Muscle of leg (tissue), 11 donors: Measurements from ENCODE around the gene ATF5. TPM values are rescaled to one million over a fixed set of nuclear protein-coding genes. Genes with fewer than 3 reads are reported as not detected.

Experiments
- DNase-seq: peaks from one replicate; pipeline ENCODE4 v3.0.0; 2013
- H3K27ac ChIP-seq: one replicate; pipeline ENCODE4 v1.5.1; 2013; ENCODE audit warnings: mild to moderate bottlenecking, low read length, control low read depth
- H3K27me3 ChIP-seq: one replicate; pipeline ENCODE4 v1.6.1; 2013; ENCODE audit warnings: low read length; ENCODE audit not compliant: control insufficient read depth, insufficient read depth
- H3K36me3 ChIP-seq: one replicate; pipeline ENCODE4 v1.6.1; 2013; ENCODE audit warnings: low read length; ENCODE audit not compliant: control insufficient read depth, insufficient read depth
- H3K4me1 ChIP-seq: one replicate; pipeline ENCODE4 v1.6.1; 2013; ENCODE audit warnings: low read length; ENCODE audit not compliant: control insufficient read depth, insufficient read depth
- H3K4me3 ChIP-seq: one replicate; pipeline ENCODE4 v1.5.1; 2013; ENCODE audit warnings: low read length, control low read depth
- H3K9me3 ChIP-seq: replicated peaks from 2 replicates; pipeline ENCODE4 v1.6.1; 2013; ENCODE audit warnings: low read depth, low read length; ENCODE audit not compliant: control insufficient read depth
- WGBS: methylation state at CpG from one replicate; pipeline ENCODE4 v1.1.5; 2013; ENCODE audit warnings: missing lambda C conversion rate; ENCODE audit not compliant: insufficient coverage; 5-methylcytosine and 5-hydroxymethylcytosine counted together
- polyA plus RNA-seq, 8 donors: library from polyadenylated mRNA; unstranded; fragments of 120-200 nt; gene quantifications; one replicate each; pipeline versions ENCODE4 v1.2.1 to v1.2.3, GENCODE V29; 2013; ENCODE audit warnings: inconsistent platforms in 1 of 8, low replicate concordance in 1 of 8; ENCODE audit not compliant: insufficient read length in 8 of 8, insufficient read depth in 1 of 8
- total RNA-seq: library from RNA; stranded (reverse); fragments of 120-200 nt; gene quantifications from one replicate; pipeline ENCODE4 v1.2.4, GENCODE V29; 2013

ATF5 gene
- total and polyA plus RNA-seq, 9 donors = 9.0 to 37.1 (median 24.7) TPM

DNA sequence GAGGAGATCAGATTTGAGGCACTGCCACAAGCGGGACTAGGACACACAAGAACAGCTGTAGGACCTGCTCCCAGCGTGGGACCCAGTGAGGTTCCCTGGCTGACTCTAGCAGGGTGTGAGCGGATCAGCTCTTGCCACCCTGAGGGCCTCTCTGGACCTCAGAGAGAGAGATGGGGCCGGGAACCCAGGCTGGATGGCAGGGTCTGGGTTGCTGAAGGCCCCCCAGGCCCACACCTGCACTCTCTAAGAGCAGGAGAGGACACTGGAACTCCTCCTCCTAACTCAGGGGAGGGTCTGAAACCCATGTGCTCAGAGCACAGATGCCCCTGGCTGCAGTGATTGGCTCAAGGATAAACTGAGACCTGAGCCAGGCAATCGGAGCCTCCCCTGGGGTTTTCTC lies 18.8 kb upstream of the ATF5 start:
- 79% methylated on average over 3 of the region's 5 CpGs for WGBS
- Histone ChIP-seq H3K36me3 (peaks cover 70% of the 10 kb centered on the region), H3K27me3 (no peaks in the 10 kb centered on the region), H3K4me3 (no peak overlapping the region), H3K4me1 (peaks cover 17% of the 10 kb centered on the region), H3K9me3 (peaks cover under 1% of the 10 kb centered on the region), H3K27ac (no peak overlapping the region)
- no peak for DNase-seq

- Histone ChIP-seq H3K4me1 (peaks cover 17% of the 10 kb centered on the region), H3K36me3 (peaks cover 76% of the 10 kb centered on the region), H3K27me3 (no peaks in the 10 kb centered on the region), H3K9me3 (peaks cover 5% of the 10 kb centered on the region), H3K4me3 (no peak overlapping the region), H3K27ac (peak overlapping the region; percentile 31)
- WGBS = 51% methylated on average over 6 of the region's 9 CpGs
- peak; percentile 74 for DNase-seq
These were observed 17.4 kb upstream of the ATF5 start for GRCh38 chr19:49911381-49912145.

DNA sequence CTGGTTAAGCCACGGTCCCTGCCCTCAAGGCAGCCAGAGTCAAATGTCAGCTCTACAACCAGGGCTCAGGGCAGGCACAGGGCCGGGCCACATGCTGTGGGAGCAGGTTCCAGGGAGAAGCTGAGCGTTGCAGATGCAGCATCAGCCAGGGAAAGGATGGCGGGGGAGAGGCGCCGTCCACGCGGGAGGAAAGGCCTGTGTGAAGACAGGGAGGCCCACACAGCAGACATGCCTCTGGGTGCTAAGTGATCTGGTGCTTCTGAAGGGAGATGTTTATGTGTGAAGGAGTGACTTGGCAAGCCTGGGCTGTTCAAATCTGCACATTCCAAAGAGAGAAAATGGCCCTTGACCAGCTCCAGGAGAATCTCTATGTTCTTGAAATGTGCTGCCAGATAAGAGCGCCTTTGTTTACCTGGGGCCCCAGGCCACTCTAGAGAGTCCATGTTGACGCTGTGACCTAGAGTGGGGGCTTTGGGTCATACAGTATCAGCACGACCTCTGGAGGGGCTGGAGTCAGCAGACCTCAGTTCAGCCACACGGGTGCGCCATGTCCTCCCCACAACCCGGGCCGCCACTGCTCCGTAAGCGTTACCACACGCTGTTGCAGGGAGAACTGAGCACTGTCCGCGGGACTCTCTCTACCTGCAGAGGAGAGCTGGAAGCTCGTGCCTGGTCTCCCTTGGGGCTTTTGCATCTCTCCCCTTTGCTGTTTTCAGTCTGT lies 15.9 kb upstream of the ATF5 start:
- H3K4me3 ChIP-seq = no peak overlapping the region
- peaks cover 74% of the 10 kb centered on the region for H3K36me3 ChIP-seq
- DNase-seq = no peak
- H3K4me1 ChIP-seq = peaks cover 19% of the 10 kb centered on the region
- 81% methylated on average over 19 of the region's 21 CpGs for WGBS
- no peak overlapping the region for H3K27ac ChIP-seq
- H3K27me3 ChIP-seq = no peaks in the 10 kb centered on the region
- peaks cover 5% of the 10 kb centered on the region for H3K9me3 ChIP-seq

DNA sequence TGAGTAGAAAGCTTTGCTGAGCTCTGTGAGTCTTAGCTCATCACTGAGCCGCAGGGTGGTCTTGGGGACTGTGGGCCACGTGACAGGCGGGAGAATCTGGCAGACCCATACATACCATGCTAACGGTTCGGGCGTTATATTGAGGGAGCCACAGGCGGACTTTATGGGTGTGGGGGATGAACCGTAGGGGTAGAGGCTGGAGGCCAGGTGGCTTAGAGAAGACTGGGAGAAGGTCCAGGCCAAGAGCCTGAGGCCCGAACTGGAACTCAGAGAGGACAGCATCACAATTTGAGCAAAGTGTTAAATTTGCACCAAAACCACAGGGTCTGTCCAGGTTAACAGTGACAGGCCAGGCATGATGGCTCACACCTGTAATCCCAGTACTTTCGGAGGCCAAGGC lies 15.3 kb upstream of the ATF5 start:
- H3K4me3 ChIP-seq = no peak overlapping the region
- no peaks in the 10 kb centered on the region for H3K27me3 ChIP-seq
- no peak for DNase-seq
- H3K36me3 ChIP-seq = peaks cover 73% of the 10 kb centered on the region
- H3K4me1 ChIP-seq = peaks cover 19% of the 10 kb centered on the region
- 95% methylated on average over 7 of the region's 10 CpGs for WGBS
- peaks cover 5% of the 10 kb centered on the region for H3K9me3 ChIP-seq
- H3K27ac ChIP-seq = no peak overlapping the region

GRCh38 chr19:49915271-49915670 lies 13.7 kb upstream of the ATF5 start:
- whole genome bisulfite sequencing = 97% methylated on average over 3 of the region's 6 CpGs
- Histone ChIP-seq H3K4me3 (no peak overlapping the region), H3K9me3 (peaks cover 5% of the 10 kb centered on the region), H3K36me3 (peaks cover 58% of the 10 kb centered on the region), H3K27me3 (no peaks in the 10 kb centered on the region), H3K4me1 (peaks cover 14% of the 10 kb centered on the region), H3K27ac (no peak overlapping the region)
- DNase-seq = no peak

DNA sequence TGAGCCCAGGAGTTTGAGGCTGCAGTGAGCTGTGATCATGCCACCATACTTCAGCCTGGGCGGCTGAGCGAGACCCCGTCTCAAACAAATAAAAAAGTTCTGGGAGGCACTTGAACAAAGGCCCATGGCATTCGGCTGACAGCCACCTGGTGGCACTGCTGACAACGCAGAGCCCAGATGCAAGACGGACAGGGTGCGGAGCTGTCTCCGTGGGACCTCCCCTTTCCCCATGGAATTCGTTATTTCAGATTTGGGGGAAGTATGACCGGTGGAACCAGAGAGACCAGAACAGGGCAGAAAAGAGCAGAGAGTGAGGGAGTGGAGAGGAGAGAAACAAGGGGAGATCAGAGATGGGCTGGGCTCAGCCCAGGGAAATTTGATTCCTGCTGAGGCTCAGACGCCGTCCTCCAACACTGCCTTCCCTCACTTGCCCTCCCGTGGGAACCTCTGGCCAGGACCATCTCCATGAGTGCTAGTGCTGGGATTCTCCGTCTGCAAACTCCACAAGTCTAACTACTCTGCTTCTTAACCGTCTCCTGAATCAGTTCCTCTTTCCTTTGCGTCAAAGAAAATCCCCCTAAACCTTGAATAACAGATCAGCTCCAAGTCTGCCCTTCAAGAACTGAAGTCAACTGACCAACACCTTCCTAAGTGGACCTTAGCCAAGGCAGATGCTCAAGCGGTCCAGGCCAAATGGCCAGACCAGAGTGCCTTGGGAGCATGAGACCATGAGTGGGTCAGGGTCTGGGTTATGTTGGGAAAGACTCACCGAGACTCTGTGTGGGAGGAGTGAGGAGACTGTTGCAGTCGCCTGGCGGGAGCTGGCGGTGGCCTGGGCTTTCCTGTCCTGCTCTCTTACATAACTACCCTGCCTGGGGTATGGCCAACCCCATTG lies 11.9 kb upstream of the ATF5 start:
- H3K4me1 ChIP-seq = peaks cover 5% of the 10 kb centered on the region
- DNase-seq = peak; percentile 45
- WGBS = 69% methylated on average over 11 of the region's 21 CpGs
- H3K9me3 ChIP-seq = peaks cover 5% of the 10 kb centered on the region
- H3K4me3 ChIP-seq = no peak overlapping the region
- no peaks in the 10 kb centered on the region for H3K27me3 ChIP-seq
- no peak overlapping the region for H3K27ac ChIP-seq
- peaks cover 67% of the 10 kb centered on the region for H3K36me3 ChIP-seq

DNA sequence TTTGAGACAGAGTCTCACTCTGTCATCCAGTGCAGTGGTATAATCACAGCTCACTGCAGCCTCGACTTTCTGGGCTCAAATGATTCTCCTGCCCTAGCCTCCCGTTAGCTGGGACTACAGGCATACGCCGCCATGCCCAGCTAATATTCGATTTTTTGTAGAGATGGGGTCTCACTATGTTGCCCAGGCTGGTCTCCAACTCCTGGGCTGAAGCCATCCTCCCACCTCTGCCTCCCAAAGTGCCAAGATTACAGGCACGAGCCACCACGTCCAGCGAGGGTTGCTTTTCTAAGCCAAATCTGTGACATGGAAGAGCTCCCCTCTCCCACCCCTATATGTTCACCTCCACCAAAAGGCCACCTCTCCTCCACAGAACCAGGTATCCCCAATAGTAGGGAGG lies 10.9 kb upstream of the ATF5 start:
- Histone ChIP-seq H3K4me1 (peaks cover 15% of the 10 kb centered on the region), H3K27ac (no peak overlapping the region), H3K4me3 (no peak overlapping the region), H3K27me3 (no peaks in the 10 kb centered on the region), H3K36me3 (peaks cover 69% of the 10 kb centered on the region), H3K9me3 (peaks cover 5% of the 10 kb centered on the region)
- no peak for DNase-seq
- 100% methylated on average over 3 of the region's 8 CpGs for WGBS

GRCh38 chr19:49920624-49921363 lies 8.2 kb upstream of the ATF5 start:
- WGBS = 93% methylated on average over 17 of the region's 24 CpGs
- Histone ChIP-seq H3K9me3 (no peaks in the 10 kb centered on the region), H3K27me3 (no peaks in the 10 kb centered on the region), H3K27ac (no peak overlapping the region), H3K4me1 (peaks cover 34% of the 10 kb centered on the region), H3K36me3 (peaks cover 69% of the 10 kb centered on the region), H3K4me3 (no peak overlapping the region)
- no peak for DNase-seq

GRCh38 chr19:49921871-49922795 lies 6.9 kb upstream of the ATF5 start:
- H3K36me3 ChIP-seq = peaks cover 67% of the 10 kb centered on the region
- no peak overlapping the region for H3K27ac ChIP-seq
- H3K27me3 ChIP-seq = no peaks in the 10 kb centered on the region
- no peaks in the 10 kb centered on the region for H3K9me3 ChIP-seq
- H3K4me3 ChIP-seq = no peak overlapping the region
- 61% methylated on average over 18 of the region's 22 CpGs for WGBS
- DNase-seq = no peak
- peaks cover 37% of the 10 kb centered on the region for H3K4me1 ChIP-seq
